AML-193 (cell line): ENCODE results near the gene NBPF1.
"Not testable (repeated sequence)": the region's sequence is repeated elsewhere in the genome, so short reads cannot be mapped to it uniquely, and the experiment has no call there.

Source experiments
- DNase-seq, 2 experiments: peaks; one replicate each; lab custom pipeline; 2025; lab: John Stamatoyannopoulos, UW

The NBPF1 gene

GRCh38 chr1:16545682-16546095 lies 67.7 kb downstream of the NBPF1 start:
- not testable (repeated sequence) for DNase-seq

GRCh38 chr1:16540421-16540893 lies 72.9 kb downstream of the NBPF1 start:
- DNase-seq: peak; percentile 0 to 9

DNA sequence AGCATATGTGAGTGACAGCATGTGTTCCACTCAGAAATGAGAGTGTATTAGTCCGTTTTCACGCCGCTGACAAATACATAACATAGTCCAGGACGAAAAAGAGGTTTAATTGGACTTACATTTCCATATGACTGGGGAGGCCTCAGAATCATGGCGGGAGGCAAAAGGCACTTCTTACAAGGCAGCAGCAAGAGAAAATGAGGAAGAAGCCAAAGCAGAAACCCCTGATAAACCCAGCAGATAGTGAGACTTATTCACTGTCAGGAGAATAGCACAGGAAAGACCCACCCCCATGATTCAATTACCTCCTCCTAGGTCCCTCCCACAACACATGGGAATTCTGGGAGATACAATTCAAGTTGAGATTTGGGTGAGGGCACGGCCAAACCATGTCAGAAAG lies 75.8 kb downstream of the NBPF1 start:
- not testable (repeated sequence) for DNase-seq

- not testable (repeated sequence) for DNase-seq
Measured at GRCh38 chr1:16536796-16537195, 76.6 kb downstream of the NBPF1 start.

DNA sequence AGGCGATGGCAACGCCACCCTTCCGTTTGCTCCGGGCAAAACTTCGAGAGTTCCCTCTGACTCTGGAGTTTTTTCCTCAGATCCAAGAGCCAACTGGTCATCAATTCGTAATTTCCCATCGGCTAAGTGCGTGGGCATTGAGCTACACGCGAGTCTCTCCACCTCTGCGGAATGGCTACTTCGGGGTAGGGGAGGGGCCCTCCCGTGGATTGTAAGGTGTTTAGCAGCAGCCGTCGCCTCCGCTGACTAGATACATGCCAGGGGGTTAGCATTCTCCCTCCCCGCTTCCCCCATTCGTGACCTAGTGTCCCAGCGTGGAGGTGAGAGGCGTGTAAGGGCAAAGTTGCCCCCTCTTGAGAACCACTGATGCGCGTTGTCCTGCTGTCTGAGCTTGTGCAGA lies 77.5 kb downstream of the NBPF1 start:
- not testable (repeated sequence) for DNase-seq

GRCh38 chr1:16535487-16535886 lies 77.9 kb downstream of the NBPF1 start:
- DNase-seq: not testable (repeated sequence)

DNA sequence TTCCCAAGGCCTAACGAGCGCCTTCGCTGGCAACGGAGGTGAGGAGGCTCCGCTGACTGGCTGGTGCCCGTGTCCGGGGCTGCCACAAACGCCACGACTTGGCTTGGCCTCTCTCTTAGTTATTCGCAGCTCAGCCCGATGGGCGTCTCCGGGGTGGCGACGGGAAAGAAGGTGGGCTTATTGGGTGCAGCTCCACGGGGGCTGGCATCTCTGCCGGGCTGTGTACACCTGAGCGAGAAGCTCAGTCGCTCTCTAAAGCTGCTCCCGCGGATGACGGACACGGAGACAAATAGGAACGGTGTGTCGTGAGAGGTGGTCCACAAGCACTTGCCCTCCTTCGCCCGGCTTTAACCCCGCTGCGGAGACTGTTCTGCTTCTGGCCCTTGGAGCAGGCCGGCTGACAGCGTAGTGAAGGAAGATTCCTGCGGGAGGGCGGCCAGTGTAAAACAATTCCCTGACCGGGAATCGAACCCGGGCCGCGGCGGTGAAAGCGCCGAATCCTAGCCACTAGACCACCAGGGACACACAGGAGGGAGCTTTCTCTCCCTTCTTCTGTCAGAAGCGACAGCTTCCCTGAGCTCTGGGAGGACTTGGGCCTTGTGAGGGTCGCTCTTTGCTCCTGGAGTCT lies 78.4 kb downstream of the NBPF1 start:
- not testable (repeated sequence) for DNase-seq

GRCh38 chr1:16534239-16534828 lies 79.0 kb downstream of the NBPF1 start:
- not testable (repeated sequence) for DNase-seq

GRCh38 chr1:16532235-16532991 lies 81.0 kb downstream of the NBPF1 start:
- not testable (repeated sequence) for DNase-seq

DNA sequence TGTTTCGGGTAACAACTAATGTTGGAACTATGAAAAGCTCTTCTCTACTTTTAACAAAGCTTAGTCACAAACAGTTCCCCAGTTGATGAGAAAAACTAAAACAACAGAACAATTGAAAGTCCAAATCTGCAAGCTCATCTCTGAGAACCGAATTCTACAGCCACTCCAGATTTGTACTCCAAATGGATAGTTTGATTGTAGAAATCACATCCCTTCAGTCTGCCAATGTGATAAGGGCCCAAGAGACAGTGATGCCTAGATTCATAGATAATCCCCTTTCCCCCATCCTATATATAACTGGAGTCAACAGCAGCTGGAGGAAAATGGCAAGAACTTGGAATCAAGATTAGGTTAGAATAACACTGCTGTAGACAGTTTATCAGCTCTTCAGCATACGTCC lies 85.0 kb downstream of the NBPF1 start:
- not testable (repeated sequence) for DNase-seq

DNA sequence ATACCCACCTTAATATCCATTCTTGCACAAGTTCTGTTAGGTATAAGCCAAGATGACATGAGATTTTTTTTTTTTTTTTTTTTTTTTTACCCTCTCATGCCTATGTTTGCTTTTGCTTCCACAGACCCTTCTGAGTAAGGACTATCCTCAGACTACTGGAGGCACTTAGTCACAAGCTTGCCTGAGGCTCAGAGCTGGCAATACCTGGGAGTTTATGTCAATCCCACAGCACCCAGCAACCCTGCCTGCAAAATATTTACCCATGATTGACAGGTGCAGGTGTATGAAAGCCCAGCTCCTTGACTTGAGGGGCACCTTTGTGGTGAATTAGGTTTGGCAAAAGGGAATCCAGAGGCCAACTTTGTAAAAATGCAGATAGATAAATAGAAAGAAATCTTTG lies 87.6 kb downstream of the NBPF1 start:
- not testable (repeated sequence) for DNase-seq

DNA sequence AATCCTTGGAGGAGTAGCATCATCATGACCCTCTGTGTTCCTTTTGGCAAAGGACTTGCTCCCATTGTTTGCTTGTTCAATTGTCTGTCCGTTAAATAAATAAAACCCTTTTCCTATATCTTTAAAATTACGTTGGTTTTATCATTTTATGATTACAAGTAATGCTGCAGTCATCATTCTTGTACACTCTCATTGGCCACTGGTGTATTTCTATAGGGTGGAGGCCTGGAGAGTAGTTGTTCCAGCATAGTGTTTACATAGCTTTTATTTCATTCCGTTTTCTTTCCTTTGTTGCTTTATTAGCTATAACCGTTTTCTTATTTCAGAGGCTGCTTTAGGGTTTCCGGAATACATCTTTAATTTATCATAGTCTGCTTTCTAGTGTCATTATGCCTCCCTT lies 91.7 kb downstream of the NBPF1 start:
- not testable (repeated sequence) for DNase-seq

DNA sequence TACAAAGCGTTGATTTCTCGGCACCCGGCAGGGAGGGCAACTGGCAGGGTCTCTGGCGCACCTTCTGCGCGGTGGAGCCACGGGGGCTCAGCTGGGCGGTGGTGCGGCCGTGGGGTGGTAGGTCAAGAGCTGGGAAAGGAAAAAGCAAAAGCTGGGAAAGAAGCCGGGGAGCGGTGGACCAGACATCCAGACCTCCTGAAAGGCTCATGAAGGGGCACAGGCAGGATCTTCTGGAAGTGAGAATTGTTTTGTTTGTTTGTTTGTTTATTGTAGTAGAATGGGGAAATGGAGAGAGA lies 92.1 kb downstream of the NBPF1 start:
- no peak for DNase-seq

- DNase-seq: not testable (repeated sequence)
Measured at GRCh38 chr1:16520435-16521287, 92.7 kb downstream of the NBPF1 start.

DNA sequence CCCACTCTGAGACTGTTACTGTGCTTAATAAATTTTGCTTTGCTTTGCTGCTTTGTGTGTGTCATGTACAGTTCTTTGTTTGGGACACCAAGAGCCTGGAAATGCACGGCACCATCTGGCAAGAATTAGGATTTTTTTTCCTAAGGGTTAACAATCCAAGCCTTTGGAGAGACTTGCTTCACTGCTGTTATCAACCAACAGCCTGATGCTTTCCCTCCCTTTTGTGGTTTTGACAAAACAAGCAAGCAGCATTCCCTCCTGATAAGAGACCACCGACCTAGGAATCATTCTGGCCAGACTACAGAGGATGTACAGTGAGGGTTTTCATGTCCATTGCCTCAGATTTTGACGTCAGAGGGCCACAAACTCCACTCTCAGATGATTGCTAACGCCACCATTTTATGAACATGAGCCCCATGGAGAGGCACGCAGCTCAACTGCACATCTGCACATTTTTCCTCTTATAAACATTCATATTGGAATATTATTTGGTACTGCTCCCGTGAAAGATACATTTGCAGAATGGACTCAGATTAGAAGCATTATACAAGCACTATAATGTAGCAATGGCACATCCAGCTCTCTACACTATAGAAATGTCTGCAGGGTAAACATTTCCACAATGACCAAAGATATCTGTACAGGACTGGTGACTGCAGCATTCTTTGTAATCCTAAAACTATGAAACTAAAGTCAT lies 94.0 kb downstream of the NBPF1 start:
- not testable (repeated sequence) for DNase-seq

DNA sequence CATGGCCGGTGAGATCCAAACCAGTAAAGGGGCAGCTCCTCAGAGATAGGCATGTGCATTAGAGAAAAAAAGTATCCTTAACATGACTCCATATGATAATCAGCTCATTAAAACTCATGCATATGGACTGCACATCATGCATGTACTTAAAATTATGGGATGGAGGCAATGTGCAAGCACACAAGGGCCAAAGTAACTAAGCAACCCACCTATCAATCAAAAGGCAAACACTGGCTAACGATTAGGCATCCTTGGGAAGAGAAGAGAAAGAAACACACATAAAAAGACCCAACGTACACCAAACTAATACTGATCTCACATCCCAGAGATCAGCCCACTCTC lies 94.5 kb downstream of the NBPF1 start:
- DNase-seq: not testable (repeated sequence)

DNA sequence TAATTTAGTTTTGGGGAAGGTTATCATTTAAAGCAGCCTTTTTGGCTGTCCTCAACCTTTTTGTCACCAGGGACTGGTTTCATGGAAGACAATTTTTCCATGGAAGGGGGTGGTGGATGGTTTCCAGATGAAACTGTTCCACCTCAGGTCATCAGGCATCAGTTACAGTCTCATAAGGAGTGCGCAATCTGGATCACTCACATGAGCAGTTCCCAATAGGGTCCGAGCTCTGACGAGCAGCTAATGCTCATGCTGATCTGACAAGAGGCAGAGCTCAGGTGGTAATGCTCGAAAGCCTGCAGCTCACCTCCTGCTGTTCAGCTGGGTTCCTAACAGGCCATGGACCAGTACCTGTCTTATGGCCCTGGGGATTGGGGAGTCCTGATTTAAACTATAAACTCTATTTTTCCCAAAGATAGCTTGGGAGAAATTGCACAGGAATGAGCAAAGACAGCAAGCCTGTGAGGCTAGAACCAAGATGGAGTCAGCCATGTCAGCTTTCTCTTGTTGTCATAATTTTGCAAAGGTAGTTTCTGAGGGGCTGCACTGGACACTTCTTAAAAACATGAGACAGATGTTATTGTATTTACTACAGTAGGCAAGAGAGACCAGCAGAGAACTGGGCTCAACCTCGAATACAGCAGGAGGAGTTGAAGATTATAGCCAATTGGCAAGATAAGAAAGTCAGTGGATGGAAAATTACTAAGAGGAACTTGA lies 96.5 kb downstream of the NBPF1 start:
- not testable (repeated sequence) for DNase-seq

GRCh38 chr1:16514107-16515055 lies 99.0 kb downstream of the NBPF1 start, which contains the start of gene RNU1-1:
Gene RNU1-1, minus strand, starts transcription at chr1:16514285.
- peak; percentile 43 to 56 for DNase-seq

DNA sequence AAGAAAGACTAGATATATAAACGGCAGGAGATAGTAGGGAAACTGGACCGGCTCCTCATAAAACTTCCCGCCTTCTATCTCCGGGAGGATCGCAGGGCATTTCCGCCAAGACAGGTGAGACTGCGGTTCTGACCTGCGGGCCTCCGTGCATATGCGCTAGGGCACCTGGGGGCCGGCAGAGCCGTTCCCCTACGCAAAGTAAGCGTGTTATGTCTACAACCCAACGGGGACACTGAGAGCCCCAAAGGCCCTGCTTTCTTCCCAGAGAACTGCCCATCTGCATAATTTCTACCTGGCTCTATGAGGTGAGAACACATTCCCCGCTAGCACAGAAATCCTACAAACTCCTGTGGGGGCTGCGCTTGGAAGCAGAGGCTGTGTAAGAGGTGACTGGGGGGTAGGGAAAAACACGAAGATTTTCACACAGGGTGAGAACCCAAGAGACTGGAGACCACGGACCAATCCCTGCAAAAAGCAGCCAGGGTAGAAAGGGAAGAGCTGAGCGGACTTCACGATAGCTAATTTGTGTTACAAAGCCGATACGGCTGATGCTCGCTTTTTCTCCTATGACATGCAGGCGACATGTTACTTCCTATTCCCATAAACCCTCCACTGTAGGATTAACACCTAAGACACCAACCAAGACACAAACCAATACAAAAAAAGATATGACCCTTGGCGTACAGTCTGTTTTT lies 99.8 kb downstream of the NBPF1 start:
- DNase-seq: peak; percentile 89 to 91
